Endothelial cell of umbilical vein (primary cell): ENCODE data around the gene ST6GALNAC2. TPM values are rescaled to one million over a fixed set of nuclear protein-coding genes. Genes with fewer than 3 reads are reported as not detected.

ENCODE experiments used
- BruUV-seq: library from RNA; stranded (reverse); fragments of 400-500 nt; replicated peaks from 2 replicates; lab custom pipeline; 2021; lab: Mats Ljungman, UMichigan
- CTCF ChIA-PET: fragments of 300-600, 350-600 bp; sonication (Branson Sonifier 250); formaldehyde crosslinking; loops from one replicate; lab custom pipeline; 2021; ENCODE audit warnings: antibody characterized with exemption, inconsistent platforms; lab: Charles Lee
- POLR2A ChIA-PET: fragments of 300-600, 350-600 bp; sonication (Branson Sonifier 250); formaldehyde crosslinking; loops from one replicate; lab custom pipeline; 2021; ENCODE audit warnings: antibody characterized with exemption, inconsistent platforms; lab: Charles Lee
- DNase-seq: peaks from one replicate; pipeline ENCODE4 v3.0.0-alpha.2; 2011; ENCODE audit warnings: low read depth, low spot score
- FAIRE-seq: peaks from 2 replicates; lab custom pipeline; 2011; peaks lifted over from hg19 to GRCh38; lab: Jason Lieb, UNC
- H2AFZ ChIP-seq: 2 replicates; pipeline ENCODE4 v1.6.0; 2012; ENCODE audit warnings: low read depth, low read length, control low read depth, inconsistent platforms
- H3K27ac ChIP-seq: 2 replicates; pipeline ENCODE4 v1.5.1; 2011; ENCODE audit warnings: low read depth, mild to moderate bottlenecking, control low read depth, low read length, moderate library complexity; ENCODE audit not compliant: insufficient read depth
- H3K27me3 ChIP-seq, 2 experiments: 2 replicates each; pipeline versions ENCODE4 v1.6.0 to v1.6.1; 2011; ENCODE audit warnings: low read length in 2 of 2, mixed read lengths in 1 of 2; ENCODE audit not compliant: control insufficient read depth in 2 of 2, insufficient read depth in 2 of 2
- H3K36me3 ChIP-seq, 2 experiments: 2 replicates in 1 of 2; 3 replicates in 1 of 2; pipeline ENCODE4 v1.5.1; 2011; ENCODE audit warnings: low read length in 2 of 2, mild to moderate bottlenecking in 1 of 2, moderate library complexity in 1 of 2; ENCODE audit not compliant: control insufficient read depth in 2 of 2, insufficient read depth in 2 of 2; ENCODE audit errors: extremely low read depth in 1 of 2
- H3K4me1 ChIP-seq: 3 replicates; pipeline ENCODE4 v1.5.1; 2011; ENCODE audit warnings: mild to moderate bottlenecking, low read length; ENCODE audit not compliant: control insufficient read depth, insufficient read depth; ENCODE audit errors: extremely low read depth
- H3K4me2 ChIP-seq: 2 replicates; pipeline ENCODE4 v1.6.1; 2011; ENCODE audit warnings: low read length, control low read depth, mixed read lengths; ENCODE audit not compliant: insufficient read depth
- H3K4me3 ChIP-seq, 3 experiments: fragments of 200-600 bp in 1 of 3; sonication (generic), shearing (Covaris generic) in 1 of 3; replicated peaks in 1 of 3; 2 replicates each; pipeline ENCODE4 v1.5.1; 2011 to 2016; ENCODE audit warnings: control low read depth in 3 of 3, low read length in 3 of 3, mild to moderate bottlenecking in 2 of 3, inconsistent platforms in 1 of 3, low read depth in 1 of 3, moderate library complexity in 1 of 3; ENCODE audit not compliant: insufficient read depth in 1 of 3
- H3K79me2 ChIP-seq: 2 replicates; pipeline ENCODE4 v1.6.0; 2012; ENCODE audit warnings: low read length, inconsistent platforms; ENCODE audit not compliant: control insufficient read depth, insufficient read depth
- H3K9ac ChIP-seq: replicated peaks from 2 replicates; pipeline ENCODE3; 2011; ENCODE audit warnings: low read length, control low read depth; ENCODE audit not compliant: insufficient read depth; ENCODE audit errors: extremely low read depth
- H3K9me1 ChIP-seq: replicated peaks from 3 replicates; pipeline ENCODE4 v1.6.0; 2011; ENCODE audit warnings: mild to moderate bottlenecking, low read length; ENCODE audit not compliant: control insufficient read depth, insufficient read depth; ENCODE audit errors: extremely low read depth
- H3K9me3 ChIP-seq: replicated peaks from 2 replicates; pipeline ENCODE4 v1.5.1; 2012; ENCODE audit warnings: low read length, inconsistent platforms; ENCODE audit not compliant: control insufficient read depth, insufficient read depth
- H4K20me1 ChIP-seq: replicated peaks from 2 replicates; pipeline ENCODE3; 2011; ENCODE audit warnings: mild to moderate bottlenecking, low read length; ENCODE audit not compliant: control insufficient read depth, insufficient read depth; ENCODE audit errors: extremely low read depth
- EZH2 ChIP-seq: IDR thresholded peaks from 2 replicates; pipeline ENCODE4 v1.6.1; 2012; ENCODE audit warnings: borderline replicate concordance, low read depth, mild to moderate bottlenecking, moderate library complexity, low read length, inconsistent platforms; ENCODE audit not compliant: severe bottlenecking
- FOS ChIP-seq: IDR thresholded peaks from 2 replicates; pipeline ENCODE4 v1.6.1; 2011; ENCODE audit warnings: mild to moderate bottlenecking, low read length, moderate library complexity, borderline replicate concordance; ENCODE audit not compliant: insufficient read depth
- GATA2 ChIP-seq: IDR thresholded peaks from 2 replicates; pipeline ENCODE4 v1.7.0; 2011; ENCODE audit warnings: low read depth, mild to moderate bottlenecking, moderate library complexity, mixed read lengths, low read length; ENCODE audit not compliant: insufficient read length, insufficient read depth
- JUN ChIP-seq: IDR thresholded peaks from 2 replicates; pipeline ENCODE4 v1.6.1; 2011; ENCODE audit warnings: borderline replicate concordance, low read depth; ENCODE audit not compliant: insufficient read length, insufficient read depth
- MYC ChIP-seq: IDR thresholded peaks from one replicate; pipeline ENCODE4 v1.6.1; 2011; ENCODE audit warnings: mild to moderate bottlenecking, low read depth, low read length
- POLR2A ChIP-seq: IDR thresholded peaks from 2 replicates; pipeline ENCODE4 v1.6.1; 2012; ENCODE audit warnings: low read depth, mild to moderate bottlenecking, control low read depth, low read length
- POLR2AphosphoS5 ChIP-seq: IDR thresholded peaks from 2 replicates; pipeline ENCODE4 v1.6.1; 2012; ENCODE audit warnings: low read depth, mild to moderate bottlenecking, control low read depth, low read length, moderate library complexity; ENCODE audit not compliant: insufficient read depth
- dilution Hi-C: fragments of 300-500 bp; cut with MboI; formaldehyde crosslinking; loops from one replicate; pipeline ENCODE4 v1.15.0; 2019; ENCODE audit warnings: low sequenced_read_pairs; ENCODE audit not compliant: extremely low pct_ligation_motif_present
- intact Hi-C: fragments of 100-400 bp; cut with micrococcal nuclease; formaldehyde crosslinking; loops from one replicate; pipeline ENCODE4 v1.10.0; 2022
- polyA plus RNA-seq, 4 experiments: library from polyadenylated mRNA; depleted of rRNA in 3 of 4; stranded (reverse) in 3 of 4; unstranded in 1 of 4; fragments of >200 nt; gene quantifications; 2 replicates each; pipeline versions ENCODE4 v1.2.1 to v1.2.3, GENCODE V29; 2011 to 2012; ENCODE audit warnings: missing spikeins in 1 of 4
- total RNA-seq: library from RNA; stranded (reverse); gene quantifications from 2 replicates; pipeline ENCODE4 v1.2.3, GENCODE V29; 2021
- TF ChIP-seq, protein P1 (sequence below): IDR thresholded peaks from 2 replicates; pipeline ENCODE4 v1.6.1; 2011; ENCODE audit not compliant: insufficient read depth, insufficient read length
- TF ChIP-seq, protein P2 (sequence below), 2 donors: IDR thresholded peaks; 1 replicate in 1 of 2; 2 replicates in 1 of 2; pipeline ENCODE4 v1.5.1; 2011; ENCODE audit warnings: low read length in 2 of 2, mild to moderate bottlenecking in 2 of 2, moderate library complexity in 2 of 2, control low read depth in 1 of 2, inconsistent platforms in 1 of 2, low read depth in 1 of 2; ENCODE audit not compliant: insufficient read depth in 1 of 2; ENCODE audit errors: extremely low read depth in 1 of 2

Gene ST6GALNAC2
- total and polyA plus RNA-seq, 2 donors (not counting 3 experiments of a cell fraction or from before 2014, with no cell fraction given): 0.59 to 1.7 TPM

DNA sequence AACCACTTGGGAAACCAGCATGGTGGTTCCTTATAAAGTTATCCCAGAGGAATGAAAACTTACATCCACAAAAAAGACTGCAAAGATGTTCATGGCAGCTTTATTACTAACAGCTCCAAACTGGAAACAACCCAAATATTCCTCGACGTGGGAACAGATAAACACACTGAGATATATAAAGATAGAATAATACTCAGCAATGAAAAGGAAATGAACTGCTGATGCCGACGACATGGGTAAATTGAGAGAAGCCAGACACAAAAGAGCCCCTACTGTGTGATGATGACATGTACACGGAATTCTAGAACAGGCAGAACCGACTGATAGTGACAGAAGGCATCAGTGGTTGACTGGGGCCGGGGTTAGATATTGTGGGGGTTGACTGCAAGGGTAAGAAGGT lies 36.1 kb downstream of the ST6GALNAC2 start:
- TF ChIP-seq, protein P1, sequence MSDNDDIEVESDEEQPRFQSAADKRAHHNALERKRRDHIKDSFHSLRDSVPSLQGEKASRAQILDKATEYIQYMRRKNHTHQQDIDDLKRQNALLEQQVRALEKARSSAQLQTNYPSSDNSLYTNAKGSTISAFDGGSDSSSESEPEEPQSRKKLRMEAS: no peak
- TF ChIP-seq POLR2A (no peak), POLR2AphosphoS5 (no peak), FOS (no peak), MYC (no peak), GATA2 (no peak), EZH2 (no peak), JUN (no peak)
- TF ChIP-seq, protein P2, sequence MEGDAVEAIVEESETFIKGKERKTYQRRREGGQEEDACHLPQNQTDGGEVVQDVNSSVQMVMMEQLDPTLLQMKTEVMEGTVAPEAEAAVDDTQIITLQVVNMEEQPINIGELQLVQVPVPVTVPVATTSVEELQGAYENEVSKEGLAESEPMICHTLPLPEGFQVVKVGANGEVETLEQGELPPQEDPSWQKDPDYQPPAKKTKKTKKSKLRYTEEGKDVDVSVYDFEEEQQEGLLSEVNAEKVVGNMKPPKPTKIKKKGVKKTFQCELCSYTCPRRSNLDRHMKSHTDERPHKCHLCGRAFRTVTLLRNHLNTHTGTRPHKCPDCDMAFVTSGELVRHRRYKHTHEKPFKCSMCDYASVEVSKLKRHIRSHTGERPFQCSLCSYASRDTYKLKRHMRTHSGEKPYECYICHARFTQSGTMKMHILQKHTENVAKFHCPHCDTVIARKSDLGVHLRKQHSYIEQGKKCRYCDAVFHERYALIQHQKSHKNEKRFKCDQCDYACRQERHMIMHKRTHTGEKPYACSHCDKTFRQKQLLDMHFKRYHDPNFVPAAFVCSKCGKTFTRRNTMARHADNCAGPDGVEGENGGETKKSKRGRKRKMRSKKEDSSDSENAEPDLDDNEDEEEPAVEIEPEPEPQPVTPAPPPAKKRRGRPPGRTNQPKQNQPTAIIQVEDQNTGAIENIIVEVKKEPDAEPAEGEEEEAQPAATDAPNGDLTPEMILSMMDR (IDR thresholded peaks at IDR 0.05; ENCODE audit: extremely low read depth in 1 of 2, insufficient read depth in 1 of 2, low read depth in 1 of 2, low read length in 2 of 2): no peak
- no peaks in the 10 kb centered on the region for H4K20me1 ChIP-seq
- ChIA-PET CTCF (interaction anchor here (1.3 to 1.8 kb wide), 4 partner anchors 13 to 132 kb away, joined by 3 to 13 read pairs (median 6); no protein-coding TSS in a partner anchor), POLR2A (no interaction called here)
- BruUV-seq: no TSS peak
- intact Hi-C loops: no loop called here
- no peaks in the 10 kb centered on the region for H3K36me3 ChIP-seq
- no peaks in the 10 kb centered on the region for H3K9me3 ChIP-seq
- no peaks in the 10 kb centered on the region for H3K9me1 ChIP-seq
- no peak overlapping the region for H3K9ac ChIP-seq
- H3K27me3 ChIP-seq: peaks cover 0 to 3% of the 10 kb centered on the region in 2 experiments
- FAIRE-seq (no peak), DNase-seq (no peak)
- H3K4me3 ChIP-seq: no peak overlapping the region
- H3K27ac ChIP-seq: no peak overlapping the region
- H2AFZ ChIP-seq: no peak overlapping the region
- no peaks in the 10 kb centered on the region for H3K79me2 ChIP-seq
- no peak overlapping the region for H3K4me2 ChIP-seq
- dilution Hi-C loops: no loop called here
- peaks cover 10% of the 10 kb centered on the region for H3K4me1 ChIP-seq
